HG03064 (cell line): ENCODE results near the gene PRG3.

Experiments
- ATAC-seq: cut with Tn5 transposase; IDR thresholded peaks from one replicate; pipeline ENCODE4 v1.9.1; 2021; ENCODE audit warnings: low read depth; ENCODE audit not compliant: unreplicated experiment

PRG3 gene, protein sequence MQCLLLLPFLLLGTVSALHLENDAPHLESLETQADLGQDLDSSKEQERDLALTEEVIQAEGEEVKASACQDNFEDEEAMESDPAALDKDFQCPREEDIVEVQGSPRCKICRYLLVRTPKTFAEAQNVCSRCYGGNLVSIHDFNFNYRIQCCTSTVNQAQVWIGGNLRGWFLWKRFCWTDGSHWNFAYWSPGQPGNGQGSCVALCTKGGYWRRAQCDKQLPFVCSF

GRCh38 chr11:57380975-57381374 lies at the start of gene PRG3:
Gene PRG3, minus strand, starts transcription at chr11:57381150. Its CDS starts 442 bp downstream, at chr11:57380708.
- ATAC-seq, result no peak

- no peak for ATAC-seq
Observed at GRCh38 chr11:57429946-57430345, 49.0 kb upstream of the PRG3 start.

DNA sequence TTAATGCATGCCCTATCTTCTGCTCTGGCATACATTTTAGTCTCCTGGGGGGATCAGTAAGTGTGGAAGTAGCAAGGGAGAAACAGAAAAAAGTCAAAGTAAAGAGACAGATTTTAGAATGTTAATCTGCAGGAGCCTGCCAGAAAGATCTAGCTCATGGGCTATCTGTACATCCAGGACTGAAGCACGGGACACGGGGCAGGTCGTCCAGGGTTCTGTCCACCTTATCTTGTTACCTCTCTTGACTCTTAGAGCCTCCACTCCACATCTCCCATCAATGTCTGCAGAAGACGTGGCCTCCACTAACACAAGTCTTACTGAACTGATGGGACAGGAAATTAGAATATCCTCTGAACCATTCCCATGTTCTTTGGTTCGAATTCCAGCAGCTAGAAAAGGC lies 47.7 kb upstream of the PRG3 start:
- ATAC-seq, result no peak

DNA sequence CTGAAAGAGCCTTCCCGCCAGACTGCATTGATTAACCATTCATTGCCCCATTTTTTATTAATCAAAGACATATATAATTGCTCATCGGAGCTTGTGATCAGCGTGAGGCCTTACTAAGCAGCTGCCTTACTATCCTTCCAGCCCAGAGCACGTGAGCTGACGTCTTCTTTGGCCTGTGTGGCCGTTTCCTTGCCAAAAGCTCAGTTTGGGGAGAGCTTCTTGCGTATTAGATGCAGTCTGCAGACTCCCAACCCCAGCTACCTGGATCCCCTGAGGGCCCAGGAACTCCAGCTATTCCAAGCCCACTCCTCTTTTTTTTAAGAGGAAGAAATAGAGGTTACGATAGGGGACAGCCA lies 46.8 kb upstream of the PRG3 start:
- no peak for ATAC-seq

DNA sequence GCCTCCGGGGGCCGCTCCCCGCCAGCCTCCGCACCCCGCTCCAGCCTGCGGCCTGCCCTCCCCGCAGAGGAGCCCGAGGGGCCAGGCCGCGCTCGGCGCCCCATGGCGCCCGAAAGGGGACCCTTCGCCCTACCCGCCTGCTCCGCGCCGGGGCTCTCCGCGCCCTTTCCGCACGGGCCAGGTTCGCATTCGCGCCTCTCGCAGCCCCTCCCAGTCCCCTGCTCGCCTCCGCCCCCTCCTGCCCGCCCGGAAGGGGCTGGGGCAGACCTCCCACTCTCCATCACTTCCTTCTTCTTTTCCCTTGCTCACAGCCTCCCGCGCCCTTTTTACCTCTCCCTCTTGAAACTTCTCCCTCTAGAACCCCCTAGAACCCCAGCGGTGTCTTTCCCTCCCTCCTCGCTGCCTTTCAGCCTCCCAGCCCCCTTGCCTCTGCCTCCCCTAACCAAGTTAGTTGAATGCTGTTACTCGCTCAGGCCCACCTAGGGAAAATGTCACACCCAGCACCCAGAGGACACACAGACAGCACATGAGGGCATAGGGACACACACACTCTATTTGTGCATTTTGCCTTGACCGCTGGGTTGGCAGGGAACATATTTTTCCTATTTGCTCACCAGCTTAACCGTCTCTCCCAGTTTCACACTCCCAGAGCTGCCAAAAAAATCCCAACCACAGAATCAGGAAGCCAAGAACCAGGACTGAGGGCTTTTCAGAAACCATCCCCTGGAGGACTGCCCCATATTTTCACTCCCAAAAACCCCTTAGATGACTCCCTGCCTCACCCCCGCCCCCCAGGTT lies 46.2 kb upstream of the PRG3 start, which contains the start of gene SLC43A3:
TSS of gene SLC43A3 (minus strand) at position 193 of the 798 bp plus-strand sequence. CDS start 949 bp downstream, outside the sequence.
- ATAC-seq, result peak; percentile 50

- ATAC-seq, result peak; percentile 0
Observed at GRCh38 chr11:57426439-57426928, 45.5 kb upstream of the PRG3 start.

DNA sequence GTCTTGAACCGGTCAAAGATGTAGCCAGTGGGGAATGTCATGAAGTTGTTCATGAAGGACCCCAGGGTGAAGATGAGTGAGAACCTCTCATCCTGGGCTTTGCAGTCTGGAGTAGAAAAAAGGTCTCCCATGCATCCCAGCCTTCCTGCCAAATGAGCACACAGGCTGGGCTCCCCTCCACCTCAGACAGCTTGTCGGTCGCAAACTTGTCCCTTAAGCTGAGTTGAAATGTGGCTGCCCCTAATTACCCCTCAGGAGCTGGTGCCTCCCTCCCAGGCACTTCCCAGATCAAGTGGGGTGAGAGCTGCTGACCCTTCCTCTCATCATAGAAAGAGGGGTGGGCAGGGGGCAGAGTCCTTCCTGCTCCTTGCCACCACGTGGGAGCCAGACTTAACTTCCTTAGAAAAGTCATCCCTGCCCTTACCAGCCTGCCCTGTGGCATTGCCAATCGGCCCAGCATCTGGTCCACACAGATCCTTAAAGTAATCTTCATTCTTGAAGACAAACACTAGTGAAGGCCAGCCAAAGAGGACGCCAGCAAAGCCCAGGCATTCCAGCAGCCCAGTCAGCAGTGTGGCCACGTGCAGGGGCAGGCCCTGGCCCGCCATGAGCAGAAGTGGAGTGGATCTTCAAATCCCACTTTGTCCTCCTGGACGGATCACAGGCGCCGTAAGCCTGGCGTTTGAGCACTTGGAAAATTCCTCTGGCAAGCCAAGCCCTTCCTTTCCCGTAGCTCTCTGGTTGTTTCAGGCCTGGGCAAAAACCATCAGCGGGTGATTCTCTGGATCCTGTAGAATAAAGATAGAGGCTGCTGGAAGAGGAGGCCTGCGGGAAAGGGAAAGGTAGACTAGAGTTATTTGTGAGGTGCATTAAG lies 44.9 kb upstream of the PRG3 start:
- ATAC-seq, result no peak

DNA sequence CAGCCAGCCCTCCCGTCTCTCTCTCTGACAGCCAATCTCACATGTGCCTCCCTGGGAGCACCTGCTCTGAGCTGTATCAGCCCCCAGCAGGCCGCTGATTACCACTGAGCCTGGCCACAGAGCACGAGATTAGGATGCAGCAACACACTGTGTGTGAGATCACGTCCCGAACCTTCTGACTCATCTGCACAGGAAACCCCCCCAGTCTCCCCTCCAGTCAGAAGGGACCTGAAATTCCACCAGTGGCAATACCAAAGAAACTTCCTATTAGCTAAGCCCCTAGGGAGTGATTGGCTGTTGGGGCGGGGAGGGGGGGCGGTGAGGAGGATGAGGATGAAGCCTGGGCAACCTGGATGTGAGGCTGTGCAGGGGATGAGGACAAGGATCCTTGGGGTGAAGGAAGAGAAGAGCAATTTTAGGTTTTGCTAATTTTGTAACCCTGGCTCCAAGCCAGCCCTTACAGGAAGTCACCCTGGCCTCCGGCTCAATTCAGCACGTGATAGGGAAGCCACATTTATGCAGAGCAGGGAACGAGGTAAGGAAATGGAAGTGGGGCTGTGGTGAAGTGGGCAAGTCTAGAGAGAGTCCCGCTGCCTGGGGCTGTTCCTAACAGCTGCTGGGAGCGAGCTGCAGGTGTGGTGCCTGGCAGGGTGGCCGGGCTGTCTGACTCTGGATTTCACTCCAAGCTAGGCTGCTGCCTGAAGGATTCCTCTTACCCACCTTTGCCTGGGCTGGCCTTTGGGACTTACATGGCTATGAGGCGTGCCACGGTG lies 44.0 kb upstream of the PRG3 start:
- ATAC-seq, result peak; percentile 88

GRCh38 chr11:57424137-57424791 lies 43.3 kb upstream of the PRG3 start:
- ATAC-seq, result no peak

DNA sequence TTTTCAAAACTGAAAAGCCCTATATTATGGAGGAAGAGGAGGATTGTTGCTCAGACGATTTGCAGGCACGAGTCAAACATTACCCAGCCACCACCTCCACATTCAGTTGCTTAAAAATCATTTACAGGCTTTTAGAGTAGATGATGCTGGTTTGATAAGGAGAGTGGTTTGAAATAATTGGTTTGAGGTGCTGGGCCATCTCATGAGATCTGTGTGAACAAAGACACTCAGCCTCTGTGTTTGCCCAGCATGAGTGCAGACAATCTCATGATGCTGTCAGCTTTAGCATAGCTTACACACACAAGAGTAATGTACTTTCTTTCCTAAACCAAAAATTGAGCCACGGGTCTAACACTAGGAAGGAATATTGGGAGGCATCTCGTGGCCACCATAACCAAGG lies 41.7 kb upstream of the PRG3 start:
- ATAC-seq, result no peak

DNA sequence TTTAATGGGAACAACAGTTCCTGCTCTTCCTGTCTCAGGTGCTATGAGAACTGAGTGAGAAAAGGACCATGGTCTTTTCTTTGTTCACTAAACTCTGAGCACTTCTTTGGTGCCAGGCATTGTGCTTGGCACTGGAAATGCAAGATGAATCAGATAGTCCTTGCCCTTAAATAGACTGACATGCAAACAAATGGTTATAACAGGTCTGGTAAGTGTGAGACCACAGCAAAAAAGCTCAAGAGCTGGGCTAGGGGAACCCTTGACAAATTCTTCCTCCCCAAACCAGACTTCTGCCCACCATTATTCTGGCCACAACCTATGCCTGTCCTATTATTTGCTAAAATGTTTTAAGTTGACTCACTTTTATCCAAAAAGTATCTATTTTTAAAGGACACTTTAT lies 40.9 kb upstream of the PRG3 start:
- no peak for ATAC-seq

DNA sequence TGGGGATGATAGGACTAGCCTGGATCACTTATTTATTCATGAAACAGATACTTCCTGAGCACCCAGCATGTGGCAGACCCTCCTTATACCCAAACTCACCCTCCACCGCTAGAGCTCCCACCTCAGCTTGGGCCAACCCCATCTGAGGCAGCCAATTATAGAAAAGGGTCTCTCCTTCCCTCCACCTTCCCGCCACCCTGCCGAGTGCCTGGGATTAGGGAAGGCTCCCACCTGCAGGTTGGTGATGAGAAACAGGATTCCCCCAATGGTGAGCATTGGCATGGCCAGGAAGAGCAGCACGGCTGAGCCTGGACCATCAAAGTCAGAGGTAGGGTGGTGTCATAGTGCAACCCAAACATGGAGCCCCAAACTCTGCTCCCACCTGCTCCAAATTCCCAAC lies 40.1 kb upstream of the PRG3 start:
- ATAC-seq, result no peak

- ATAC-seq, result no peak
Observed at GRCh38 chr11:57419146-57419545, 38.2 kb upstream of the PRG3 start.

- ATAC-seq, result no peak
Observed at GRCh38 chr11:57418131-57418530, 37.2 kb upstream of the PRG3 start.

DNA sequence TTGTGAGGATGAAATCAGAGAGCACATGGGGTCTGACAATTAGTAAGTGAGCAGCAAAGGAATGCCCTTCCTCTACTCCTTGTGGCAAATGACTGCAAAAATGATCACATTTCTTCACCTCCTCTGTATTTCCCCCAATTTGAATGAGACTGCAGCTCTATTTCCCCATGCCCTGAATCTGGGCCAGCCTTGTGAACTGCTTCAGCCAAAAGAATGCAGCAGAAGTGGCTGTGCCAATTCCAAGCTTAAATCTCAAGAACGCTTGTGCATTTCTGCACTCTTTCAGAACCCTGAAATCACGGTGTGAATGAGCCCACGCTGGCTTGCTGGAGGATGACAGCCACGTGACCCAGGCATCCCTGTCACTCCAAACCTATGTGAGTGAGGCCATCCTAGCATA lies 36.1 kb upstream of the PRG3 start:
- no peak for ATAC-seq

DNA sequence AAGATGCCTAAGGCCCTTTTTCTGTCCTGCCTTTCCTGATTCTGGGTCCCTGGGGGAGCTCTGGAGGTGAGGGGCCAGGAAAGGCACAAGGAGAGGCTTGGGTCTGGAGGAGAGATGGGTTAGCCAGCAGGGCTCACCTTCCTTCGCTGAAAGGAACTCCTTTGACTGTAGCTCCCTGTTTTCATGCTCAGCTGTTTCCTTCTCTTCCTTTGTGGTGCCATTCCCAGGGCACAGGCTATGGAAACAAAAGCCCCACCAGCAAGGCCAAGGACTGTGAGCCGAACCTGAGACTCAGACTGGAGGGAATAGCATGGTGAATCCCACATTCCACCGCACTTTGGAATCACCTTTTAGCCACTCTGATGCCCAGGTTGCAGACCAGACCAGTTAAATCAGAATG lies 35.5 kb upstream of the PRG3 start:
- no peak for ATAC-seq

GRCh38 chr11:57414612-57415212 lies 33.8 kb upstream of the PRG3 start:
- ATAC-seq, result no peak

- no peak for ATAC-seq
Observed at GRCh38 chr11:57413681-57414080, 32.7 kb upstream of the PRG3 start.

GRCh38 chr11:57410287-57410686 lies 29.3 kb upstream of the PRG3 start:
- no peak for ATAC-seq
